Loucy (cell line): ENCODE results near the gene MIEF1.

Source experiments
- H2AFZ ChIP-seq: fragments of 200-600 bp; sonication (generic); 2 replicates; pipeline ENCODE4 v1.6.0; 2016; ENCODE audit warnings: antibody characterized with exemption, mild to moderate bottlenecking, low read length, moderate library complexity
- H3F3A ChIP-seq: fragments of 200-600 bp; 2 replicates; pipeline ENCODE4 v1.6.0; 2016; ENCODE audit warnings: antibody characterized with exemption, low read depth, mild to moderate bottlenecking
- H3K27me3 ChIP-seq: fragments of 200-600 bp; sonication (generic); 2 replicates; pipeline ENCODE4 v1.6.1; 2014; ENCODE audit warnings: low read length, mild to moderate bottlenecking; ENCODE audit not compliant: insufficient read depth, poor library complexity, severe bottlenecking
- H3K36me3 ChIP-seq: fragments of 200-600 bp; sonication (generic); 2 replicates; pipeline ENCODE4 v1.6.1; 2016; ENCODE audit warnings: low read length; ENCODE audit not compliant: insufficient read depth
- H3K4me1 ChIP-seq: fragments of 200-600 bp; sonication (generic); 2 replicates; pipeline ENCODE4 v1.5.1; 2014; ENCODE audit warnings: low read length, mild to moderate bottlenecking; ENCODE audit not compliant: insufficient read depth, poor library complexity, severe bottlenecking
- H3K4me2 ChIP-seq: fragments of 200-600 bp; sonication (generic); 2 replicates; pipeline ENCODE4 v1.6.0; 2014; ENCODE audit warnings: antibody characterized with exemption, low read length, low read depth, mild to moderate bottlenecking; ENCODE audit not compliant: poor library complexity, severe bottlenecking
- H3K4me3 ChIP-seq: fragments of 200-600 bp; sonication (generic); 2 replicates; pipeline ENCODE4 v1.5.1; 2014; ENCODE audit warnings: low read length, mild to moderate bottlenecking, mixed read lengths; ENCODE audit not compliant: poor library complexity, severe bottlenecking
- H3K79me2 ChIP-seq: fragments of 200-600 bp; sonication (generic); 2 replicates; pipeline ENCODE4 v1.6.1; 2014; ENCODE audit warnings: low read length; ENCODE audit not compliant: insufficient read depth
- H3K9ac ChIP-seq: fragments of 200-600 bp; sonication (generic); 2 replicates; pipeline ENCODE4 v1.6.0; 2014; ENCODE audit warnings: mild to moderate bottlenecking, low read depth, low read length, moderate library complexity; ENCODE audit not compliant: poor library complexity, severe bottlenecking
- H3K9me2 ChIP-seq: fragments of 200-600 bp; sonication (generic); replicated peaks from 2 replicates; pipeline ENCODE4 v1.6.1; 2016; ENCODE audit warnings: low read depth, low read length, mixed read lengths
- H3K9me3 ChIP-seq: fragments of 200-600 bp; sonication (generic); 2 replicates; pipeline ENCODE4 v1.6.1; 2014; ENCODE audit warnings: mild to moderate bottlenecking, antibody characterized with exemption, low read length, low read depth; ENCODE audit not compliant: insufficient read depth
- H4K20me1 ChIP-seq: fragments of 200-600 bp; sonication (generic); 2 replicates; pipeline ENCODE4 v1.6.0; 2014; ENCODE audit warnings: antibody characterized with exemption, low read length, mild to moderate bottlenecking; ENCODE audit not compliant: insufficient read depth, poor library complexity, severe bottlenecking
- CTCF ChIP-seq: fragments of 200-600 bp; sonication (generic); conservative IDR thresholded peaks from 2 replicates; pipeline ENCODE4 v1.5.1; 2014; ENCODE audit warnings: mild to moderate bottlenecking, antibody characterized with exemption, low read length
- EZH2phosphoT487 ChIP-seq: fragments of 200-600 bp; IDR thresholded peaks from 2 replicates; pipeline ENCODE4 v1.6.1; 2018; ENCODE audit warnings: antibody characterized with exemption, mild to moderate bottlenecking, moderate library complexity, borderline replicate concordance

MIEF1 gene

DNA sequence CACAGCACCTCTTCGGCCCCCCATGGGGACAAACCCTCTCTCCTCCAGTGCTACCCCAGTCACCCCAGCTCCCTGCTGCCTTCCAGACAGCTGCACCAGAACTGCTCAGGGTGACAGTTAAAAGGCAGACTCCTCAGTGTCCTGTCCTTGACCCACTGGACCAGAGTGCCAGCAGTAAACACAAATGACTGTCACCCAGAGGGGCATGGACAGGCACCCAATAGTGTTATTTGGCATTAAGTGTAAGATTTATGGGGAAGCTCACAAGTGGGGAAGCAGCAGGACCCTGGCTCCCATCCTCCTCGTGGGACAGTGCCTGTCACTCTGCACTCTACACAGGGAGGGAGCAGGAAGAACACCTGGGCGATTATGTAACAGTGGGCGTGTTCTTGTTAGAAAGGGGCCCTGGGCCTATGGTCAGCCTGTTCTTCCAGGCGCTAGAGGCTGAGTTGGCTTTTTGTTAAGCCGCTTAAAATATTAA, 25.4 kb downstream of the MIEF1 start:
- H3K9me2 ChIP-seq, result no peaks in the 10 kb centered on the region
- peaks cover 81% of the 10 kb centered on the region for H4K20me1 ChIP-seq
- H3K4me1 ChIP-seq, result peaks cover 61% of the 10 kb centered on the region
- no peak overlapping the region for H3K9ac ChIP-seq
- peaks cover 96% of the 10 kb centered on the region for H3K79me2 ChIP-seq
- no peaks in the 10 kb centered on the region for H3K27me3 ChIP-seq
- H3K9me3 ChIP-seq, result no peaks in the 10 kb centered on the region
- H3F3A ChIP-seq, result peaks cover 19% of the 10 kb centered on the region
- H2AFZ ChIP-seq, result no peak overlapping the region
- H3K4me3 ChIP-seq, result no peak overlapping the region
- peak overlapping the region; percentile 81 for H3K4me2 ChIP-seq
- H3K36me3 ChIP-seq, result peaks cover 34% of the 10 kb centered on the region
- TF ChIP-seq EZH2phosphoT487, result no peak
- TF ChIP-seq CTCF, result no peak

DNA sequence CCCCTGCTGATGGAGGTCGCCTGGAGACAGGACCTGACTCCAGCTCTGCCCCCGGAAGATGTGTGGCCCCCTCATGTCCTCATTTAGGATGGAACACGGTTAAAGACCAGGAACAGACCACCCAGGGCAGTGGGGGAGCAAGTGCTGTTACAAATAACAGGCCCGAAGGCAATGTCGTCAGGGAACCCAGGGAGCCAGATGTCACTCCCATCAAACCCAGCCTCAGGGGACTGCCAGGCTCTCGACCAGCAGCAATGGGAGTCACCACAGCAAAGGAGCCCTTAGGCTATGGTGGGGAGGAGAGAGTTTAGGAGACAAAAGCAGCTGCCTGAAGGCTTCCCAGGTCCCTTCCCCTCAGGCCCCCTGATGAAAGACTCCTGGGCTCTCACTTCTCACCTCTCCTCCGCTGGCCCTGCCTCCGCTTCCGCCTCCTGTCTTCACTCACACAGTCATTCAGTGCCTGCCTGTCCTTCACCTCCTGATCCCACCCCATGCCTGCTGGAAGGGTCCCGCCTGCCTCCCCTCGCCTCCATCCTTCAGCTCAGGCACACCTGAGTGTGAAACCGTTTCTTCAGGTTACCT, 26.1 kb downstream of the MIEF1 start:
- peak overlapping the region; percentile 8 for H3K9ac ChIP-seq
- peak overlapping the region; percentile 81 for H3K4me2 ChIP-seq
- peaks cover 28% of the 10 kb centered on the region for H3K36me3 ChIP-seq
- peak overlapping the region; percentile 82 for H3K4me3 ChIP-seq
- H2AFZ ChIP-seq, result no peak overlapping the region
- H4K20me1 ChIP-seq, result peaks cover 74% of the 10 kb centered on the region
- H3K4me1 ChIP-seq, result peaks cover 55% of the 10 kb centered on the region
- no peaks in the 10 kb centered on the region for H3K9me3 ChIP-seq
- no peaks in the 10 kb centered on the region for H3K9me2 ChIP-seq
- H3F3A ChIP-seq, result peaks cover 19% of the 10 kb centered on the region
- H3K79me2 ChIP-seq, result peaks cover 89% of the 10 kb centered on the region
- no peaks in the 10 kb centered on the region for H3K27me3 ChIP-seq
- no peak for TF ChIP-seq CTCF
- no peak for TF ChIP-seq EZH2phosphoT487

- H3K79me2 ChIP-seq, result peaks cover 82% of the 10 kb centered on the region
- H3F3A ChIP-seq, result peaks cover 16% of the 10 kb centered on the region
- H3K9ac ChIP-seq, result peak overlapping the region; percentile 33
- no peaks in the 10 kb centered on the region for H3K9me2 ChIP-seq
- H2AFZ ChIP-seq, result no peak overlapping the region
- peaks cover 68% of the 10 kb centered on the region for H4K20me1 ChIP-seq
- peak overlapping the region; percentile 81 for H3K4me2 ChIP-seq
- TF ChIP-seq EZH2phosphoT487, result no peak
- peak; percentile 92 for TF ChIP-seq CTCF
- H3K36me3 ChIP-seq, result peaks cover 23% of the 10 kb centered on the region; the same call in 1 of the 2 replicates
- H3K4me3 ChIP-seq, result peak overlapping the region; percentile 82
- H3K27me3 ChIP-seq, result no peaks in the 10 kb centered on the region
- H3K4me1 ChIP-seq, result peaks cover 52% of the 10 kb centered on the region
- H3K9me3 ChIP-seq, result no peaks in the 10 kb centered on the region
Observed at GRCh38 chr22:39528681-39529486, 26.8 kb downstream of the MIEF1 start.
